GM21423 (cell line): Measurements from ENCODE around the gene GSDMA.
A peak's percentile ranks its signal among the peaks of the same experiment; 100 is the strongest.

Source experiments
- ATAC-seq: cut with Tn5 transposase; IDR thresholded peaks from one replicate; pipeline ENCODE4 v1.9.1; 2021; ENCODE audit warnings: mild to moderate bottlenecking, moderate library complexity; ENCODE audit not compliant: unreplicated experiment

Gene GSDMA, protein sequence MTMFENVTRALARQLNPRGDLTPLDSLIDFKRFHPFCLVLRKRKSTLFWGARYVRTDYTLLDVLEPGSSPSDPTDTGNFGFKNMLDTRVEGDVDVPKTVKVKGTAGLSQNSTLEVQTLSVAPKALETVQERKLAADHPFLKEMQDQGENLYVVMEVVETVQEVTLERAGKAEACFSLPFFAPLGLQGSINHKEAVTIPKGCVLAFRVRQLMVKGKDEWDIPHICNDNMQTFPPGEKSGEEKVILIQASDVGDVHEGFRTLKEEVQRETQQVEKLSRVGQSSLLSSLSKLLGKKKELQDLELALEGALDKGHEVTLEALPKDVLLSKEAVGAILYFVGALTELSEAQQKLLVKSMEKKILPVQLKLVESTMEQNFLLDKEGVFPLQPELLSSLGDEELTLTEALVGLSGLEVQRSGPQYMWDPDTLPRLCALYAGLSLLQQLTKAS

GRCh38 chr17:39962642-39963220 lies at the start of gene GSDMA:
GSDMA (plus strand) TSS chr17:39963004; CDS start chr17:39965688, 2,684 bp downstream.
- no peak for ATAC-seq

DNA sequence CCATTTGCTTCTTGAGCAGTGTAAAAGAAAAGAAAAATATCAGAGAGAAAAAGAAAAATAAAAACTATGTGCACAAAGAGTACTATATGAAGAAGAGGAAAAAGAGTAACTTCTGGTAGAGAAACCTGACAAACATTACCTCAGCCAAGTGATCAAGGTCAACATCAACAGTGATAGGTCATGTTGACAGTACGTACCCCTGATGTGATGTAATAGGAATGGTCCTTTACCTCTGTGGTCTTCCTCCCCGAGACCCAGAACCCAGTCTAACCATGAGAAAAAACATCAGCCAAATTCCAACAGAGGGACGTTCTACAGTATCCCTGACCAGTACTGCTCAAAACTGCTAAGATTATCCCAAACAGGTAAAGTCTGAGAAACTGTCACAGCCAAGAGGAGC lies 48.8 kb upstream of the GSDMA start:
- ATAC-seq: no peak

GRCh38 chr17:39915559-39915958 lies 47.2 kb upstream of the GSDMA start:
- no peak for ATAC-seq

DNA sequence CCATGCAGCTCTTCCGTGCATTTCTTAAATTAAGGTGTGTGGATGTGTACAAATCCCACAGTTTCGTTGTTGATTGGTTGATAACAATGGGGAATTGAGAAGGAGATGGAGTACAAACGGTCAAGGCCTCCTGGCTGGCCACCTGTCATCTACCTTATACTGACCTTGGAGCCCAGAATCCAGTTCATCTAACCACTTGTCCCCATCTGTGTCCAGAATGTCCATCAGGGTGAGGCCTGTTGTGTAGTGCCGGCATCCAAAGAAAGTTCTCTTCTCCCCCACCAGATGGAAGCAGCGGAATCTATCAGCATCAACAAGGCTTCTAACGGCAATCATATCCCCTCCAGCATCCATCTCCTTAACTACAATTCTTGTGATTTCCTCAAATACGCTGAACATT lies 45.9 kb upstream of the GSDMA start:
- no peak for ATAC-seq

- ATAC-seq: no peak
Observed at GRCh38 chr17:39919087-39919683, 43.6 kb upstream of the GSDMA start.

DNA sequence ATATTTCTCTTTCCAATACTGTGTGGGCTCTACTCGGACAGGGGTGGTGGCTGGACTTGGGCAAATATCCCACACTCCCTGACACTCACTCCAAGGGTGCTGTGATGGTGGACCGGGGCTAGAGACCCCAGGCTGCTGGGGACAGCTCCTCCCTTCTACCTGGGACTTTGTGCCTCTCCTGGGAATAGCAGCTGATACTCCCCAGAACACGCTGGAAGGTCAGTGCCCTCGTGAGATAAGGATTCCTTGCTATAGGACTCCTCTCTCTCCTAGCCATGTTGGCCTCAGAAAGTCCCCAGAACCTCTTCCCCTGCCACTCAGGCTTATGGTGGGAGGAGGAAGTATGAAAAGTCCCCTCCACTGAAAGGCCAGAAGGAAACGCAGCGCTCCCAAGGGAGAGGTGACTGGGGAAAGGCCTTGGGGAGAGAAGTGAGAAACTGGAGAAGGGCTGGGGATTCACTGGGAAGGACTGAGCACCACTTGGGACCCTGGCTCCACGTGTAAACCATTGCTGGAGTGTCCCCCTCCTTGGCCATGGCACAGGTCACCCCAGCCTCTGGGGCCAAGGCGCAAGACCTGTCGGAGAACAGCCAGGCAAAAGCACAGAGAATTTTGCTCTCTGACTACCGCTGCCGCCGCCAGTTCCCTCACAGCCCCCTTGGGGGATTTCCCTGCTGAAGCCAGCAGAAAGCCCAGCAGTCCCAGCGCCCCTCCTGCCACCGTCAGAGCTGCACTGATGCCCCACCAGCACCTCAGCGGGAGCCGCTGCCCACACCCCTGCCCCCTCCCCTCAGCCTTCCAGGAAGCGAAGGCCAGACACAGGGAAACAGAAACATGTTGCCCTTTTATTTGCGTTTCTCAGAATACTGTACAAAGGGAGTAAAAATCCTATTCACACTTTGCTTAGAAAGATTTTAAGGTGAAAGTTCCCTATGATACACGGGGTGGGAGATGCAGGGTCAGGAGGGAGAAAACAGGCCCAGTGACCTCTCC lies 42.3 kb upstream of the GSDMA start:
- ATAC-seq: no peak

GRCh38 chr17:39921323-39921722 lies 41.5 kb upstream of the GSDMA start:
- no peak for ATAC-seq

GRCh38 chr17:39922006-39922405 lies 40.8 kb upstream of the GSDMA start:
- no peak for ATAC-seq

DNA sequence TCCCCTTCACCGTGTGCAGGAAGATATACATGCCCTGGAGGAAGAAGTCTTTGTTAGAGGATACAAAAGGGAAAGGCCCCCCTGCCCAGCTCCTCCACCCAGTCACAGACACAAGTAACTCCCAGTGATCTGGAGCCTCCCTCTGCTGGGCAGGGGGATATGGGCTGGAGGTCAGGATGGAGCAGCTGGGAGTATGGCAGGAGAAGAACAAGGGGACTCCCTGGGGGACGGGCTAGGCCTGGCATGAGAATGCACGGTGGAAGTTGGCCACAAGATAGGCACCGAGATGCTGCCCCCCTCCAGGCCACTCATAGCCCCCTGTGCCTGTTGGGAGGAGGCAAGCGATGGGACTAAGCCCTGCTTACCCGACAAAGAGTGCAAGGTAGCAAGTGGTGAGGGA lies 39.6 kb upstream of the GSDMA start:
- ATAC-seq: no peak

GRCh38 chr17:39923836-39924690 lies 38.7 kb upstream of the GSDMA start:
- no peak for ATAC-seq

- no peak for ATAC-seq
Observed at GRCh38 chr17:39924691-39925055, 38.1 kb upstream of the GSDMA start.

GRCh38 chr17:39925282-39926134 lies 37.3 kb upstream of the GSDMA start:
- no peak for ATAC-seq

DNA sequence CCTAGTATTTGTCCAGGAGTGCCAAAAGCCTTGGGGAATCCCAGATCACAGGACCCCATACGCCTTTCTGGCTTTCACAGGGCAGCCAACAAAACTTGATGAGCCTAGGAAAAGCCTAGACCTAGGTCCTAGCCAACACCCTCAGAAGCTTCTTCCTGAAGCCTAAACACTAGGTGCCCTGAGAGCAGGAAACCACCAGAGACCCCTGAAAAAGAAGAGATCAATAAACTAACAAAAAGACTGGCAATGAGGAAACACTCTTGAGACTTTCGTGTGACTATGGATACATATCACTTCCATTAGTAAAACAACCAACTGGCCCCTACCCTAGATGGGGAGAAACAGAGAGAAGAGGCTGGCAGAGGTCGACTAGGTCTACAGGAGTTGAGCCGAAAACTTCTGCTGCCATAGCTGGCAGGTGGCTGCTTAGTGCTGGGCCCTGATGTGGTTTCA lies 36.6 kb upstream of the GSDMA start:
- no peak for ATAC-seq

GRCh38 chr17:39926588-39927100 lies 36.2 kb upstream of the GSDMA start:
- no peak for ATAC-seq

DNA sequence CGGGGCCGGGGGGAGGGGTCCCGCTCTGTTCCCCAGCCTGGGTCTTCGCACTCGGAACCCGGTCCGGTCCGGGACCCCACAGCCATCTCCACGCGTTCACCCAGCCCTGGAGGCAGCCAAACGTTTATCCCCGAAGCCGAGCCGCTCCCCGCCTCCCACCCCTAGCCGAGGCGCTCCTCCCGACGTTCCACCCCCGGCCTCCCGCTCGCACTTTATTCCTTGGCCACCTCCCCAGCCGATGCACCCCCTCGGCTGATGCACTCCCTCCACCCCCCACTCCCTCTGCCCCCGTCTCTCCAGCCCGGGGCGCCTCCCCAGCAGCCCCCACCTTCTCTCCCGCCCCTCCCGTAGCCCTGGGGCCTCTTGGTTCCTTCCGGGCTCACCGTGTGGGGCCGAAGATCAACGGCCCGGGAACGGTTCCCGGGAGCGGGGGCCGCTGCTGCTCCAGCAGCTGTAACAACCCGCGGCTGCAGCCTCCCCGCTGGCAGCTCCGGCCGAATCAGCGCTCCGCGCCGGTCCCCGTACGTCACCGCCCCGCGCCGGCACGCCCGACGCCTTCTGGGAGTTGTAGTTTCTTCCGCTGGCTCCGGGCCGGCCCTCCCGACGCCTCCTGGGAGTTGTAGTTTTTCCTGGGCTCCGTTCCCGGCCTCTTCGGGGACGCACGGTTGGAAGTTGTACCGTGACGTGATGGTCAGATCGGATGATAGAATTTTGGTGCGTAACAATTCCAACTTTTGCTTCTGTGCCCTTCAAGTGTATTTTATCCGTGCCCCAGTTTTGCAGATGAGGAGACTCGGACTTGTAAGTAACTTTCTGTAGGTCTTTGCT lies 35.5 kb upstream of the GSDMA start, which contains the start of the genes LRRC3C and ORMDL3:
LRRC3C (plus strand) TSS at position 632 of the 828 bp plus-strand sequence. CDS start 13,792 bp downstream, outside the sequence.
ORMDL3 (minus strand) TSS at position 501 of the 828 bp plus-strand sequence. CDS start 3,398 bp downstream, outside the sequence.
- peak; percentile 81 for ATAC-seq

- peak; percentile 15 for ATAC-seq
Observed at GRCh38 chr17:39927929-39928857, 34.6 kb upstream of the GSDMA start.
